ENCODE results near the gene VPS8. TPM values are rescaled to one million over a fixed set of nuclear protein-coding genes. Genes with fewer than 3 reads are reported as not detected.

The VPS8 gene
- total and polyA plus RNA-seq, 2 donors (not counting 1 experiment from before 2014, with no cell fraction given), result 24.9 to 99.4 TPM

GRCh38 chr3:184804801-184805200 lies 7.2 kb upstream of the VPS8 start:
- Histone ChIP-seq H3K27me3 (ENCODE audit: control insufficient read depth, insufficient read depth, low read length) (no peaks in the 10 kb centered on the region), H2AFZ (ENCODE audit: low read length) (no peak overlapping the region), H4K20me1 (ENCODE audit: control insufficient read depth, extremely low read depth, insufficient read depth, low read length) (no peaks in the 10 kb centered on the region), H3K27ac (ENCODE audit: insufficient read depth, low read length) (no peak overlapping the region), H3K4me1 (ENCODE audit: control insufficient read depth, extremely low read depth, insufficient read depth, low read length) (no peaks in the 10 kb centered on the region), H3K36me3 (ENCODE audit: control insufficient read depth, insufficient read depth, low read length) (no peaks in the 10 kb centered on the region), H3K4me2 (ENCODE audit: extremely low read depth, insufficient read depth, low read length) (no peak overlapping the region), H3K9me3 (ENCODE audit: control insufficient read depth, insufficient read depth, low read depth, low read length) (no peaks in the 10 kb centered on the region), H3K4me3 (replicated peaks in 1 of 4; ENCODE audit: control extremely low read depth in 1 of 4, insufficient read depth in 1 of 4, low read depth in 3 of 4, low read length in 4 of 4) (no peak overlapping the region), H3K9ac (ENCODE audit: insufficient read depth, low read length) (no peak overlapping the region), H3K79me2 (ENCODE audit: control insufficient read depth, insufficient read depth, low read length) (no peaks in the 10 kb centered on the region)
- TF ChIP-seq EZH2 (IDR thresholded peaks at IDR 0.05; ENCODE audit: low read length, missing control alignments), result no peak
- no peak for TF ChIP-seq CTCF (conservative IDR thresholded peaks at IDR 0.05 in 1 of 2, IDR thresholded peaks at IDR 0.05 in 1 of 2; ENCODE audit: low read depth in 1 of 2, low read length in 2 of 2)
- no peak for DNase-seq (ENCODE audit: low read depth in 2 of 2)

GRCh38 chr3:184805351-184806038 lies 6.5 kb upstream of the VPS8 start:
- no peaks in the 10 kb centered on the region for H4K20me1 ChIP-seq (ENCODE audit: control insufficient read depth, extremely low read depth, insufficient read depth, low read length)
- DNase-seq (ENCODE audit: low read depth in 2 of 2), result peak in 1 of 2 donors; percentile 15

More at GRCh38 chr3:184805351-184806038, 6.5 kb upstream of the VPS8 start:
- no peaks in the 10 kb centered on the region for H3K9me3 ChIP-seq (ENCODE audit: control insufficient read depth, insufficient read depth, low read depth, low read length)
- no peaks in the 10 kb centered on the region for H3K79me2 ChIP-seq (ENCODE audit: control insufficient read depth, insufficient read depth, low read length)
- H2AFZ ChIP-seq (ENCODE audit: low read length), result no peak overlapping the region
- no peak overlapping the region for H3K27ac ChIP-seq (ENCODE audit: insufficient read depth, low read length)
- no peak overlapping the region for H3K4me3 ChIP-seq (replicated peaks in 1 of 4; ENCODE audit: control extremely low read depth in 1 of 4, insufficient read depth in 1 of 4, low read depth in 3 of 4, low read length in 4 of 4)
- TF ChIP-seq CTCF (conservative IDR thresholded peaks at IDR 0.05 in 1 of 2, IDR thresholded peaks at IDR 0.05 in 1 of 2; ENCODE audit: low read depth in 1 of 2, low read length in 2 of 2), result no peak
- no peak for TF ChIP-seq EZH2 (IDR thresholded peaks at IDR 0.05; ENCODE audit: low read length, missing control alignments)
- H3K27me3 ChIP-seq (ENCODE audit: control insufficient read depth, insufficient read depth, low read length), result no peaks in the 10 kb centered on the region
- H3K36me3 ChIP-seq (ENCODE audit: control insufficient read depth, insufficient read depth, low read length), result no peaks in the 10 kb centered on the region
- no peaks in the 10 kb centered on the region for H3K4me1 ChIP-seq (ENCODE audit: control insufficient read depth, extremely low read depth, insufficient read depth, low read length)
- H3K4me2 ChIP-seq (ENCODE audit: extremely low read depth, insufficient read depth, low read length), result no peak overlapping the region
- no peak overlapping the region for H3K9ac ChIP-seq (ENCODE audit: insufficient read depth, low read length)
